Neural progenitor cell (in vitro differentiated cells): ENCODE data around the gene PBXIP1.

ENCODE experiments used
- CTCF ChIP-seq: fragments of 200-600 bp; sonication (generic); IDR thresholded peaks from 2 replicates; pipeline ENCODE4 v1.5.1; 2017; ENCODE audit warnings: antibody characterized with exemption, mild to moderate bottlenecking
- EZH2 ChIP-seq: fragments of 200-600 bp; sonication (generic); IDR thresholded peaks from 2 replicates; pipeline ENCODE4 v1.6.1; 2017; ENCODE audit warnings: antibody characterized with exemption, mild to moderate bottlenecking, moderate library complexity
- EZH2phosphoT487 ChIP-seq: fragments of 200-600 bp; sonication (generic); IDR thresholded peaks from 2 replicates; pipeline ENCODE4 v1.6.1; 2017; ENCODE audit warnings: antibody characterized with exemption

GRCh38 chr1:154958036-154958435 lies 2.1 kb upstream of the PBXIP1 start:
- TF ChIP-seq CTCF (no peak), EZH2phosphoT487 (no peak), EZH2 (no peak)
